NCI-H2227 (cell line): ENCODE measurements around the gene NFIX.
"Not testable (repeated sequence)": the region's sequence is repeated elsewhere in the genome, so short reads cannot be mapped to it uniquely, and the experiment has no call there.

ENCODE experiments used
- DNase-seq: peaks from one replicate; lab custom pipeline; 2025; ENCODE audit not compliant: unreplicated experiment; lab: John Stamatoyannopoulos, UW

NFIX gene

DNA sequence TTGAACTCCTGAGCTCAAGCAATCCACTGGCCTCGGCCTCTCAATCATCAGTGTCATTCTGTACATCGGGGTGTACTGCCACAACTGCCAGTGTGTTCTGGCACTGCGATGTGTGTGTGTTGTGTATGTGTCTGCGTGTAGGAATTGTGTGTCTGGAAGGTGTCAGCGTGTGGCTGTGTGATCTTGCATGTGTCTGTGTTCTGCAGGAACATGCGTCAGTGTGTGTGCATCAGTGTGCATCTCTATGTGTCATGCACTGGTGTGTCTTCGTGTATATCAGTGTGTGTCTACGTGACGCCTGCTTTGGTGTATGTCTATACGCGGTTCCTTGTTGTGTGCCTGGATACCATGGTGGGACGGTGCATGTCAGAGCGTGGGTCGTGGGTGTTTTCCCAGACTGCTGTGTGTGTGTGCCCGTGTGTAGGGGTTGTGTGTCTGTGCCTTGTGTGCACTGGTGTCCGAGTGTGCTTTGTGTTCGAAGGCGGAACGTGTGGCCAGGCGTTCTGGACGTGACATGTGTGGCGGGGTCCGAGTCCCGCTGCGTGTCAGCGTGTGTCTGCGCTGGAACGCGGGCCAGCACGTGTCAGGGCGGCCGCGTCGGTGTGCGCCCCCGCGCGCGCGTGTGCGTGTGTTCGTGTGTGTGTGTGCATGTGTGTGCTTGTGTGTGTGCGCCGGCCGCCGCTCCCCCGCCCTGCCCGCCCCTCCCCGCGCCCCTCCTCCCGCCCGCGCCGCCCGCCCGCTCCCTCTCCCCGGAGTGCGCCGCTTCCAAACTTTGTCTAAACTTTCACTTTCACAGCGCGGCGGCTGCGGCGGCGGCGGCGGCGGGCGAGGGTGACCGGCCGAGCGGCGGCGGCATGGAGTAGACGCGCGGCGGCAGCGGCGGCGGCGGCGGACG lies at the start of gene NFIX:
Gene NFIX, plus strand, starts transcription at position 775 of the 895 bp plus-strand sequence. CDS start 363 bp downstream, outside the sequence.
- DNase-seq = peak; percentile 26

DNA sequence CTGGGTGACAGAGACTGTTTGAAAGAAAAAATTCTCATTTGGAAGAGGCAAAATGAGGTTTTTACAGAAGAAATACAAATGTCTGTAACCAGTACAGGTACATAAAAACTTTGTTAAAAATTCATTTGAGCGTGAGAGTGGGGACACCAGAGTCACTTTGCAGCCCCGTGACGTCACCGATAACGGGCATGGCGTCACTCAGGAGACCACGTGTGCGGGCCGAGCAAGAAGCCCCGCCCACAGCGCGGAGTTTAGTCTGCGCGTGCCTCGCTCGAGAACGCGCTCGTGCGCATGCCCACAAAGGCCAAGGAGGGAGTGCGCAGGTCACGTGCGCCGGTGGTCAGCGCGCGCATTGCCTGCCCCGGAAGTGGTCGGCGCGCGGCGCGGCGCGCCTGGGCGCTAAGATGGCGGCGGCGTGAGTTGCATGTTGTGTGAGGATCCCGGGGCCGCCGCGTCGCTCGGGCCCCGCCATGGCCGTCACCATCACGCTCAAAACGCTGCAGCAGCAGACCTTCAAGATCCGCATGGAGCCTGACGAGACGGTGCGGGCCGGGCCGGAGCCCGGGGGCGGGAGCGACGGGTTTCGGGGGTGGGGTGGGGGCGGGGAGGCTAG lies 49.7 kb upstream of the NFIX start, which contains the start of gene RAD23A:
Gene RAD23A, plus strand, starts transcription at position 384 of the 613 bp plus-strand sequence. Its CDS starts 87 bp downstream, at position 471.
- peak; percentile 98 for DNase-seq

GRCh38 chr19:12946092-12946721 lies 49.1 kb upstream of the NFIX start:
- DNase-seq = peak; percentile 73

DNA sequence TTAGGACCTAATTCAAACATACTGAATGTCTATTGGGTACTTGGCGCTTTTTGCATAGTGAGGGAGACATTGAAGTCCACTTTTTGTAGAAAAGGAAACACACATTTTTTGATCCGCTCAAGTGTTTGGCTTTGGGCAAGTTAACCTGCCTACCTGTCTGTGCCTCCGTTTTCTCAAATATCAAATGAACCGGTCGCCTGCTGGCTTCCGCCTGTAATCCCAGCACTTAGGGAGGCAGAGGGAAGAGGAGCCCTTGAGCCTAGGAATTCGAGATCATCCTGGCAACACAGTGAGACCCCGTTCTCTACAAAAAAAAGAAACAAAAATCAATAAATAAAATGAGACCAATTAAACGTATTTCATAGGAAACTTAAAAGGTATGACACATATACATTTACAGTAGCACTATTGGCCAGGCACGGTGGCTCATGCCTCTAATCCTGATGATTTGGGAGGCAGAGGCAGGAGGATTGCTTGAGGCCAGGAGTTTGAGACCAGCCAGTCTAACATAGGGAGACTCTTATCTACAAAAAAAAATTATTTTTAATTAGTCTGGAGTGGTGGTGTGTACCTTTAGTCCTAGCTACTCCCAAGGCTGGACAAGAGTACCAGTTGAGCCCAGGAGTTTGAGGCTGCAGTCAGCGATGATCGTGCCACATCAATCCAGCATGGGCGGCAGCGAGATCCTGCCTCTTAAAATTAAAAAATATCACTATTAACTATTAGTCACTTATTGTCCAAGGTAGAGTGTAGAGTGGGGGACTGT lies 48.4 kb upstream of the NFIX start:
- no peak for DNase-seq

DNA sequence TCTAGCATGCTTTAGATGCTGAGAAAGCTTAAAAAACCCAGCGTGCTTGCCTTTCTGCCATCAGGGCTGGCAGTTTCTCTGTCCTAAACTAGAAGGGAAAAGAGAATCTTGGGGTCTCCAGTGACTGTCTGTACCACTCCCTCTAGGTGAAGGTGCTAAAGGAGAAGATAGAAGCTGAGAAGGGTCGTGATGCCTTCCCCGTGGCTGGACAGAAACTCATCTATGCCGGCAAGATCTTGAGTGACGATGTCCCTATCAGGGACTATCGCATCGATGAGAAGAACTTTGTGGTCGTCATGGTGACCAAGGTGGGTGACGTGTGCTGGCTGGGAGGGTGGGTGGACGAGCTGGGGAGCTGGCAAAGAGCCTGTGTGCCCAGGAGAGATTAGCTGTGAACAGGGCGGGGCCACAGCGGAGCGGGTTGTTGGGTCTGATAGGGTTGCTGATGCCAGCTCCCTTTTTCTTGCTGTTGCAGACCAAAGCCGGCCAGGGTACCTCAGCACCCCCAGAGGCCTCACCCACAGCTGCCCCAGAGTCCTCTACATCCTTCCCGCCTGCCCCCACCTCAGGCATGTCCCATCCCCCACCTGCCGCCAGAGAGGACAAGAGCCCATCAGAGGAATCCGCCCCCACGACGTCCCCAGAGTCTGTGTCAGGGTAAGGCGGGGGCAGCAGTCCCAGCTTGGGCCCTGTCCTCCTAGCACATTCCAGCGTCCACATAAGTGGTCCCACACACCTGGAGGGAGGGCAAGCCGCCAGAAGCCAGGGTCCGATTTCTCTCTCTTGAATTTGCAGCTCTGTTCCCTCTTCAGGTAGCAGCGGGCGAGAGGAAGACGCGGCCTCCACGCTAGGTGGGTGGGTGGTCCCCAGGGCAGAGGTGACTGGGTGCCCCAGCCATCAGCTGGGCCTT lies 47.3 kb upstream of the NFIX start:
- no peak for DNase-seq

GRCh38 chr19:12948612-12949362 lies 46.5 kb upstream of the NFIX start:
- DNase-seq = no peak

GRCh38 chr19:12949363-12950283 lies 45.7 kb upstream of the NFIX start:
- no peak for DNase-seq

- not testable (repeated sequence) for DNase-seq
These were observed 43.2 kb upstream of the NFIX start for GRCh38 chr19:12952050-12952449.

DNA sequence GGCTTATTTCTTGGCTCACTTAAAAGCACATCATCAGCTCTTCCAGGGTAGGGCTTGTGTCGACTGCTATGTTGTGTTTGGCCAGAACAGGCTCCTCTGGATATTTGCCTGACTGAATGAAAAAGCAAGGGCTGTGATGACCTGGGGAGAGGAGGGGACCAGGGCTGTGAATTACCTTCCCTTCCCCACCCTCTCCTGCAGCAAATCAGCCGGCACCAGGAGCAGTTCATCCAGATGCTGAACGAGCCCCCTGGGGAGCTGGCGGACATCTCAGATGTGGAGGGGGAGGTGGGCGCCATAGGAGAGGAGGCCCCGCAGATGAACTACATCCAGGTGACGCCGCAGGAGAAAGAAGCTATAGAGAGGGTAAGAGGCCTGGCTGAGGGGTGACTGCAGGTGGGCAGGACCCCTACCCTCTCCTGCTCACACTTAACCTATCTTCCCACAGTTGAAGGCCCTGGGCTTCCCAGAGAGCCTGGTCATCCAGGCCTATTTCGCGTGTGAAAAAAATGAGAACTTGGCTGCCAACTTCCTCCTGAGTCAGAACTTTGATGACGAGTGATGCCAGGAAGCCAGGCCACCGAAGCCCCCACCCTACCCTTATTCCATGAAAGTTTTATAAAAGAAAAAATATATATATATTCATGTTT lies 42.7 kb upstream of the NFIX start:
- peak; percentile 16 for DNase-seq

DNA sequence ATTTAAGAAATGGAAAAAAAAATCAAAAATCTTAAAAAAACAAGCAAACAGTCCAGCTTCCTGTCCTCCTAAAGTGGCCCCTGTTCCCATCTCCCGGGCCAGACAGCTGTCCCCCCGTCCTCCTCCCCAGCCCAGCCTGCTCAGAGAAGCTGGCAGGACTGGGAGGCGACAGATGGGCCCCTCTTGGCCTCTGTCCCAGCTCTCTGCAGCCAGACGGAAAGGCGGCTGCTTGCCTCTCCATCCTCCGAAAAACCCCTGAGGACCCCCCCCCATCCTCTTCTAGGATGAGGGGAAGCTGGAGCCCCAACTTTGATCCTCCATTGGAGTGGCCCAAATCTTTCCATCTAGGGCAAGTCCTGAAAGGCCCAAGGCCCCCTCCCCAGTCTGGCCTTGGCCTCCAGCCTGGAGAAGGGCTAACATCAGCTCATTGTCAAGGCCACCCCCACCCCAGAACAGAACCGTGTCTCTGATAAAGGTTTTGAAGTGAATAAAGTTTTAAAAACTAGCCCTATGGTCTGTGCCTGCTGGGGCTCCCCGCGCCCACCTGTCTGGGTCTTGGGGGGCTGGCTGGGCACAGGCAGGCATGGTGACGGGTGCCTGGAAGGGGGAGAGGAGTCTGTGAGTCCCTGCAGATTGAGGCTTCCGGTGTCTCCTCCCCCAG lies 42.0 kb upstream of the NFIX start:
- no peak for DNase-seq

DNA sequence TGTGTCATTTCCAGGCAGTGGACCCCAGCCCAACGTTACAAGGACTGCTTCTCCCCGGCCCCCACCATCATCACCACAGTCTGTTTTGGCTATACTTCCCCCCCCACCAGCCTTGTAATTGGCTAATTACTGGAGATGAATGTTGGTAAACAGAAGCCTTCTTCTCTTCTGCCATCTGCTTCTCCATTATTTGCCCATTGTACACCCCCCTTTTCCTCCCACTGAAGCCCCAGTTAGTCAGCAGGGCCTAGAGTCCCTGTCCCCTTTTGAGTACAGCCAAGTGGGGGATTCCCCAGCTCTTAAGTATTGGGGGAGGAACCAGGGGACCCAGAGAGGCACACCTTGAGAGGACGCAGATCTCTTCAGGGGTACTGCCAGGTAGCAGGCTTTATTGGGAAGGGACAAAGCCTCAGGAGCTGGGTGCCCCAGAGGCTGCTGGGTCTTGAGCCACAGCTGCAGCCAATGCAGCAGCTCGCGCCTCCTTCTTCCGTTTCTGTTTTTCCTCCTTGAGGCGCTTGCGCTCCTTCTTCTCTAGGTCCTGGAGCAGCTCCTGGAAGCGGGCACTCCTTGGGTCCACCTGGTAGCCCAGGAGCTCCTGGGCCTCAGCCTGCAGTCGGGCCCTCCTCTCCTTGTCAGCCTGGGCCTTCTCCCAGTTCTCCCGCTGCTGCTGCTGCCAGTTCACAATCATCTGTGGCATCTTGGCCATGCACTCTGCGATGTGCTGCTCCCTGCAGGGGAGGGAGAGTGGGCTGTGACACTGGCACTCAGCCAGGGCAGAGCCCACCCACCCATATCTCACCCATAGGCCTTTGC lies 41.3 kb upstream of the NFIX start:
- no peak for DNase-seq

GRCh38 chr19:12954612-12954962 lies 40.7 kb upstream of the NFIX start:
- DNase-seq = no peak

DNA sequence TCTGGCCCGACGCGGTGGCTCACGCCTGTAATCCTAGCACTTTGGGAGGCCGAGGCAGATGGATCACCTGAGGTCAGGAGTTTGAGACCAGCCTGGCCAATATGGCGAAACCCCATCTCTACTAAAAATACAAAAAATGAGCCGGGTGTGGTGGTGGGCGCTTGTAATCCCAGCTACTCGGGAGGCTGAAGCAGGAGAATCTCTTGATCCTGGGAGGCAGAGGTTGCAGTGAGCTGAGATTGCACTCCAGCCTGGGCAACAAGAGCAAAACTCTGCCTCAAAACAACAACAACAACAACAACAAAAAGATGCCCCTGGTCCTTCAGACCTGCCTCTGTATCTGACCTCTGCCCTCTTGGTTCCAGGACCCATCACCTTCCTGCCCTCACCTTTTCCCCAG lies 39.7 kb upstream of the NFIX start:
- DNase-seq = not testable (repeated sequence)

DNA sequence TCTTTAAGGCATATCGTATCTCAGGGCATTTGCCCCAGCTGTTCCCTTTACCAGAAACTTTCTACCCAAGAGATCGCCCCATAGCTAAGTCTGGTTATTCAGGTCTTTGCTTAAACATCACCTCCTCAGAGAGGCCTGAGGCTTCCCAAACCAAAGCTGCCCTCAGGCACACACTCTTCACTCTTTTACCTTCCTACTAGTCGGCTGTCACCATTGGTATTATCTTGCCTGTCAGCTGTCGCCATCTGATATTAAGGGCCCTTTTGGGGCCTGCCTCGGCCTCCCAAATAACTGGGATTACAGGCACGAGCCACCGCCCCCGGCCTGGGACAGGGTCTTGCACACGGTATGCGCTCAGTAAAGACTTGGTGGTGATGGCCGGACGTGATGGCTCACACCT lies 39.3 kb upstream of the NFIX start:
- no peak for DNase-seq

DNA sequence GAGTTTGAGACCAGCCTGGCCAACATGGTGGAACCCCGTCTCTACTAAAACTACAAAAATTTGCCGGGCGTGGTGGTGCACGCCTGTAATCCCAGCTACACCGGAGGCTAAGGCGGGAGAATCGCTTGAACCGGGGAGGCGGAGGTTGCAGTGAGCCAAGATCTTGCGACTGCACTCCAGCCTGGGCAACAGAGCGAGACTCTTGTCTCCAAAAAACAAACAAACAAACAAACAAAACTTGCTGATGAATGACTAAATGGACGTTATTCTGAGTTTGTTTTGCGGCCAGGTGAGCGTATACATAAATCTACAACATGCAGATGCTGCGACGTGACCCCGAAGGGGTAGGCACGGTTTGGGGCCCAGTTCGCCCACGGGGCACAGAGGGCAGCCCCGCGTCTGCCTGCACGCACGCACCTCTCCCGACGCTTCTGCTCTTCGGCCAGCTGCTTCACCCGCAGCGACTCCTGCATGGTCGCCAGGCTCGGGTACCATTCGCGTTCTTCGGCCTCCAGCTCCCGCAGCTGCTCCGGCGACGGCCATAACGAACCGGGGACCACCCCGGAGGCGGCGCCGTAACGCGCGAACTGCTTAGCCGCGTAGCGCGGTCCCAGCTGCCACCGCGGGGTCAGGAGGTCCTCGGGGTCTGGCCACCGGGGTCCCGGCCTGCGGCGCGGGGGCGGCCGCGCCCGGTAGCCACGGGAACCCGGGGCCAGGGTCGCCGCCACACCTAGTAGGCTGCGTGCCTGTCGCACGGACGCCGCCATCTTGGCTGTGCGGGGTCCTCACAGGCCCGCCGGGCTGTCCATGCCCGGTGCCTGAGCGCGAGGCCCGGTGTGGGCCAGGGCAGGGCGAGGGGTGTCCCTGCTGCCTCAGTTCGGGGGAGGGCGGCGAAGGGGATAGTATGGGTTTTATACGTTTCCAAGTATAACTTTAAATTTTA lies 38.6 kb upstream of the NFIX start, which contains the start of gene GADD45GIP1:
Gene GADD45GIP1, minus strand, starts transcription at position 778 of the 943 bp plus-strand sequence. Its CDS starts 11 bp downstream, at position 767.
- DNase-seq = peak; percentile 83
